Right cardiac atrium (tissue), 5 donors: ENCODE data around the gene QTRT2. TPM values are rescaled to one million over a fixed set of nuclear protein-coding genes. Genes with fewer than 3 reads are reported as not detected.

Experiments used
- ATAC-seq, 2 donors: fragments of 200-7000 bp; cut with Tn5 transposase; one replicate each; pipeline versions ENCODE4 v1.8.0 to v1.9.1; 2020; ENCODE audit warnings: moderate library complexity in 2 of 2, mild to moderate bottlenecking in 1 of 2
- DNase-seq, 3 donors: peaks; one replicate each; pipeline ENCODE4 v3.0.0-alpha.2; 2020
- H3K27ac ChIP-seq: one replicate; pipeline ENCODE4 v1.5.1; 2013; ENCODE audit warnings: mild to moderate bottlenecking, low read length, control low read depth, moderate library complexity
- H3K27me3 ChIP-seq: one replicate; pipeline ENCODE4 v1.6.1; 2013; ENCODE audit not compliant: control insufficient read depth, insufficient read depth
- H3K4me1 ChIP-seq: one replicate; pipeline ENCODE4 v1.6.1; 2013; ENCODE audit warnings: low read length; ENCODE audit not compliant: control insufficient read depth, insufficient read depth
- H3K4me3 ChIP-seq: one replicate; pipeline ENCODE4 v1.5.1; 2013; ENCODE audit warnings: low read length, control low read depth
- H3K9me3 ChIP-seq: one replicate; pipeline ENCODE4 v1.6.1; 2013; ENCODE audit warnings: low read length; ENCODE audit not compliant: control insufficient read depth
- WGBS: extraction: QIAGEN DNeasy Blood & Tissue Kit; methylation state at CpG from one replicate; pipeline ENCODE4 v1.1.7; 2013; 5-methylcytosine and 5-hydroxymethylcytosine counted together
- intact Hi-C, 4 donors: fragments of 100-400 bp; cut with DNase I; formaldehyde crosslinking; loops; one replicate each; pipeline versions ENCODE4 v1.11.0 to v1.14.0; 2022 to 2023
- polyA plus RNA-seq: library from polyadenylated mRNA; stranded (reverse); fragments of 200-250 nt; gene quantifications from one replicate; pipeline ENCODE4 v1.2.3, GENCODE V29; 2013
- total RNA-seq, 4 donors: library from RNA; stranded (reverse); fragmentation: NEBNext Ultra II Directional; extraction: Animal tissue kit (Norgen Biotek cat#: 25700); gene quantifications; one replicate each; pipeline ENCODE4 v1.2.1, GENCODE V29; 2021
- donor health status: healthy with polysubstance abuse.
- donor health status: DM: no; HTN: yes; CAD: no.
- donor health status: DM: no; HTN: no; CAD: no.
- donor health status: DM: no; HTN: yes; CAD: no; lungs with severe emphysema.
- donor health status: DM: yes; HTN: yes; CAD: no.

Gene QTRT2
- total and polyA plus RNA-seq, 5 donors: 3.4 to 9.4 (median 7.4) TPM

- Histone ChIP-seq H3K4me1 (no peaks in the 10 kb centered on the region), H3K4me3 (no peak overlapping the region), H3K9me3 (no peaks in the 10 kb centered on the region), H3K27ac (no peak overlapping the region), H3K27me3 (no peaks in the 10 kb centered on the region)
- DNase-seq (no peak), ATAC-seq (no peak)
- intact Hi-C loops: no loop called here
- 89% methylated on average over 5 of the region's 5 CpGs for WGBS
Observed at GRCh38 chr3:114034787-114035545, 21.6 kb upstream of the QTRT2 start.

GRCh38 chr3:114035896-114036295, 20.6 kb upstream of the QTRT2 start:
- Histone ChIP-seq H3K27ac (no peak overlapping the region), H3K4me1 (no peaks in the 10 kb centered on the region), H3K9me3 (no peaks in the 10 kb centered on the region), H3K4me3 (no peak overlapping the region), H3K27me3 (no peaks in the 10 kb centered on the region)
- intact Hi-C loops: no loop called here
- ATAC-seq (no peak), DNase-seq (no peak)
- WGBS: 89% methylated on average over 3 of the region's 3 CpGs

GRCh38 chr3:114043205-114043604, 13.3 kb upstream of the QTRT2 start:
- DNase-seq (no peak), ATAC-seq (no peak)
- Histone ChIP-seq H3K27ac (no peak overlapping the region), H3K27me3 (no peaks in the 10 kb centered on the region), H3K9me3 (no peaks in the 10 kb centered on the region), H3K4me1 (no peaks in the 10 kb centered on the region), H3K4me3 (no peak overlapping the region)
- intact Hi-C loops: no loop called here

GRCh38 chr3:114052216-114052615, 4.3 kb upstream of the QTRT2 start:
- H3K27ac ChIP-seq: no peak overlapping the region
- ATAC-seq (no peak), DNase-seq (no peak)
- H3K9me3 ChIP-seq: no peaks in the 10 kb centered on the region
- H3K27me3 ChIP-seq: no peaks in the 10 kb centered on the region
- intact Hi-C loops: no loop called here
- 84% methylated on average over 2 of the region's 2 CpGs for WGBS
- H3K4me1 ChIP-seq: no peaks in the 10 kb centered on the region
- H3K4me3 ChIP-seq: no peak overlapping the region

GRCh38 chr3:114057011-114057347, 442 bp downstream of the QTRT2 start:
- Histone ChIP-seq H3K27me3 (no peaks in the 10 kb centered on the region), H3K27ac (peak overlapping the region; percentile 65), H3K9me3 (no peaks in the 10 kb centered on the region), H3K4me3 (peak overlapping the region; percentile 83), H3K4me1 (no peaks in the 10 kb centered on the region)
- no peak for DNase-seq
- intact Hi-C loops: no loop called here
- WGBS: under 1% methylated on average over 8 of the region's 8 CpGs
- peak in 1 of 2 donors; percentile 6 for ATAC-seq

GRCh38 chr3:114058646-114059045, 2.1 kb downstream of the QTRT2 start:
- Histone ChIP-seq H3K27ac (no peak overlapping the region), H3K4me3 (no peak overlapping the region), H3K9me3 (no peaks in the 10 kb centered on the region), H3K4me1 (no peaks in the 10 kb centered on the region), H3K27me3 (no peaks in the 10 kb centered on the region)
- intact Hi-C loops: no loop called here
- ATAC-seq: no peak
- no peak for DNase-seq
- WGBS: 91% methylated on average over 8 of the region's 8 CpGs

GRCh38 chr3:114060906-114061655, 4.5 kb downstream of the QTRT2 start:
- ATAC-seq (no peak), DNase-seq (no peak)
- intact Hi-C loops: no loop called here
- no peak overlapping the region for H3K27ac ChIP-seq
- 91% methylated on average over 8 of the region's 8 CpGs for WGBS
- H3K9me3 ChIP-seq: no peaks in the 10 kb centered on the region
- no peak overlapping the region for H3K4me3 ChIP-seq
- H3K4me1 ChIP-seq: no peaks in the 10 kb centered on the region
- H3K27me3 ChIP-seq: no peaks in the 10 kb centered on the region

- ATAC-seq (no peak), DNase-seq (no peak)
- 97% methylated on average over 4 of the region's 4 CpGs for WGBS
- Histone ChIP-seq H3K4me1 (no peaks in the 10 kb centered on the region), H3K27me3 (no peaks in the 10 kb centered on the region), H3K9me3 (no peaks in the 10 kb centered on the region), H3K27ac (no peak overlapping the region), H3K4me3 (no peak overlapping the region)
- intact Hi-C loops: no loop called here
Observed at GRCh38 chr3:114067804-114068203, 11.3 kb downstream of the QTRT2 start.

GRCh38 chr3:114068336-114068735, 11.8 kb downstream of the QTRT2 start:
- DNase-seq (no peak), ATAC-seq (no peak)
- intact Hi-C loops: no loop called here
- 84% methylated on average over 4 of the region's 4 CpGs for WGBS
- Histone ChIP-seq H3K27ac (no peak overlapping the region), H3K9me3 (no peaks in the 10 kb centered on the region), H3K4me3 (no peak overlapping the region), H3K27me3 (no peaks in the 10 kb centered on the region), H3K4me1 (no peaks in the 10 kb centered on the region)

GRCh38 chr3:114071786-114072185, 15.2 kb downstream of the QTRT2 start:
- no peak for ATAC-seq
- Histone ChIP-seq H3K27ac (no peak overlapping the region), H3K27me3 (no peaks in the 10 kb centered on the region), H3K4me1 (no peaks in the 10 kb centered on the region), H3K4me3 (no peak overlapping the region), H3K9me3 (no peaks in the 10 kb centered on the region)
- no peak for DNase-seq
- 26% methylated on average over 1 of the region's 1 CpG for WGBS
- intact Hi-C loops: no loop called here

- Histone ChIP-seq H3K4me3 (no peak overlapping the region), H3K27ac (no peak overlapping the region), H3K4me1 (no peaks in the 10 kb centered on the region), H3K9me3 (no peaks in the 10 kb centered on the region), H3K27me3 (no peaks in the 10 kb centered on the region)
- WGBS: 80% methylated on average over 6 of the region's 6 CpGs
- intact Hi-C loops: no loop called here
- DNase-seq (no peak), ATAC-seq (no peak)
Observed at GRCh38 chr3:114076711-114077110, 20.2 kb downstream of the QTRT2 start.
